CD4-positive, alpha-beta T cell (primary cell): Measurements from ENCODE around the gene AKT1. TPM values are rescaled to one million over a fixed set of nuclear protein-coding genes. Genes with fewer than 3 reads are reported as not detected.

ENCODE experiments used
- ATAC-seq: fragments of 200-7000 bp; cut with Tn5 transposase; one replicate; pipeline ENCODE4 v1.10.0; 2022; ENCODE audit warnings: mild to moderate bottlenecking; ENCODE audit not compliant: poor library complexity
- CTCF ChIA-PET: fragments of 350-600 bp; sonication (Branson Sonifier 250); formaldehyde crosslinking; loops from one replicate; lab custom pipeline; 2021; ENCODE audit warnings: antibody characterized with exemption, inconsistent platforms; lab: Charles Lee
- POLR2A ChIA-PET: fragments of 350-600 bp; sonication (Branson Sonifier 250); formaldehyde crosslinking; loops from one replicate; lab custom pipeline; 2021; ENCODE audit warnings: antibody characterized with exemption, inconsistent platforms; lab: Charles Lee
- DNase-seq, 14 experiments: peaks; one replicate each; pipeline ENCODE4 v3.0.0-alpha.2; 2013 to 2020; ENCODE audit warnings: mixed read lengths in 2 of 14
- H3K27ac ChIP-seq, 2 donors: one replicate each; pipeline versions ENCODE4 v1.5.1 to v1.7.0; 2013; ENCODE audit warnings: low read length in 2 of 2, low read depth in 1 of 2, mild to moderate bottlenecking in 1 of 2
- H3K27me3 ChIP-seq, 2 experiments: 1 replicate in 1 of 2; 2 replicates in 1 of 2; pipeline versions ENCODE4 v1.6.1 to v1.7.0; 2013; ENCODE audit warnings: low read length in 2 of 2, control low read depth in 1 of 2, mild to moderate bottlenecking in 1 of 2, moderate library complexity in 1 of 2; ENCODE audit not compliant: insufficient read depth in 2 of 2, control insufficient read depth in 1 of 2
- H3K36me3 ChIP-seq: one replicate; pipeline ENCODE4 v1.6.1; 2013; ENCODE audit warnings: low read length, control low read depth; ENCODE audit not compliant: insufficient read depth
- H3K4me1 ChIP-seq: one replicate; pipeline ENCODE4 v1.6.1; 2013; ENCODE audit warnings: low read length, control low read depth; ENCODE audit not compliant: insufficient read depth
- H3K4me3 ChIP-seq: one replicate; pipeline ENCODE4 v1.5.1; 2013; ENCODE audit warnings: mild to moderate bottlenecking, low read length, moderate library complexity
- H3K9me3 ChIP-seq, 2 experiments: 1 replicate in 1 of 2; 2 replicates in 1 of 2; pipeline versions ENCODE4 v1.6.1 to v1.7.0; 2013; ENCODE audit warnings: low read length in 2 of 2, mild to moderate bottlenecking in 2 of 2, control low read depth in 1 of 2, moderate library complexity in 1 of 2; ENCODE audit not compliant: control insufficient read depth in 1 of 2, insufficient read depth in 1 of 2
- H3K27ac Mint-ChIP-seq: one replicate; pipeline ENCODE4 v1.8.0; 2020; ENCODE audit warnings: mixed read lengths
- H3K27me3 Mint-ChIP-seq: one replicate; pipeline ENCODE4 v1.8.0; 2021; ENCODE audit warnings: mixed read lengths
- H3K36me3 Mint-ChIP-seq: one replicate; pipeline ENCODE4 v1.8.0; 2021; ENCODE audit warnings: low read depth, mixed read lengths
- H3K4me1 Mint-ChIP-seq: one replicate; pipeline ENCODE4 v1.8.0; 2021; ENCODE audit warnings: low read depth, mixed read lengths
- H3K4me3 Mint-ChIP-seq: one replicate; pipeline ENCODE4 v1.8.0; 2020; ENCODE audit warnings: mild to moderate bottlenecking, mixed read lengths
- H3K9me3 Mint-ChIP-seq: one replicate; pipeline ENCODE4 v1.8.0; 2020; ENCODE audit warnings: mixed read lengths
- intact Hi-C, 2 experiments: fragments of 100-400 bp; cut with DNase I in 1 of 2; cut with micrococcal nuclease in 1 of 2; formaldehyde crosslinking; loops; one replicate each; pipeline versions ENCODE4 v1.15.1 to v1.9.0; 2023 to 2025; cut with DNase I, micrococcal nuclease
- total RNA-seq, 174 experiments: library from RNA in 2 of 174; stranded (reverse) in 2 of 174; gene quantifications; one replicate each; pipeline ENCODE4 v1.2.3 and lab custom pipeline; 2021 to 2026
- TF ChIP-seq, protein P1 (sequence below): fragments of 200-600 bp; IDR thresholded peaks from one replicate; pipeline ENCODE4 v1.8.0; 2022; ENCODE audit warnings: antibody characterized with exemption, mild to moderate bottlenecking

The AKT1 gene
- total RNA-seq, 2 experiments from 2014 or later, result 58.8 to 66.5 TPM

DNA sequence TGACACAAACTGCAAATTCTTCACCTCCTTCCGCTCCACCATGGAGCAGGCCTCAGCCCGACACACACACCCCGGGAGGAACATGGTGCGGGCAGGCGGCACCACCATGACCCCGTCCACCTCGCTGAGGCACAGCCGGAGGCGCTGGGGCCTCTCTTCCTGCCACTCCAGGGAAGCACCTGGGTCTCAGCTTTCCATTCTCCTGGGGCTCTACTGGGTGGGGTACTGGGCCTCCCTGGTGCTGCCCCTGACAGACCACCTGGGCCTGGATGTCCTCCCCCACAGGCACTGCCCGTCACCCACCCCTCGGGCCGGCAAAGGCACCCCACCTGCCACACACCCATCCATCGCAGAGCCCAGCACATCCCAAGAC, 9.9 kb downstream of the AKT1 start:
- no peak overlapping the region for H3K4me3 Mint-ChIP-seq
- peaks cover 13% of the 10 kb centered on the region for H3K4me1 Mint-ChIP-seq
- no peaks in the 10 kb centered on the region for H3K27me3 ChIP-seq
- ATAC-seq (no peak), DNase-seq (no peak)
- peaks cover 5% of the 10 kb centered on the region for H3K36me3 Mint-ChIP-seq
- H3K27ac Mint-ChIP-seq, result no peak overlapping the region
- POLR2A ChIA-PET, result interaction anchor here (0.6 to 1.3 kb wide), 2 partner anchors 15 to 16 kb away, joined by 4 read pairs; partner anchors contain the start of gene ZBTB42
- peaks cover 31% of the 10 kb centered on the region for H3K36me3 ChIP-seq
- peaks cover 53% of the 10 kb centered on the region for H3K4me1 ChIP-seq
- no peak overlapping the region for H3K4me3 ChIP-seq
- CTCF ChIA-PET, result no interaction called here
- no peaks in the 10 kb centered on the region for H3K9me3 Mint-ChIP-seq
- no peak overlapping the region for H3K27ac ChIP-seq
- TF ChIP-seq, protein P1, sequence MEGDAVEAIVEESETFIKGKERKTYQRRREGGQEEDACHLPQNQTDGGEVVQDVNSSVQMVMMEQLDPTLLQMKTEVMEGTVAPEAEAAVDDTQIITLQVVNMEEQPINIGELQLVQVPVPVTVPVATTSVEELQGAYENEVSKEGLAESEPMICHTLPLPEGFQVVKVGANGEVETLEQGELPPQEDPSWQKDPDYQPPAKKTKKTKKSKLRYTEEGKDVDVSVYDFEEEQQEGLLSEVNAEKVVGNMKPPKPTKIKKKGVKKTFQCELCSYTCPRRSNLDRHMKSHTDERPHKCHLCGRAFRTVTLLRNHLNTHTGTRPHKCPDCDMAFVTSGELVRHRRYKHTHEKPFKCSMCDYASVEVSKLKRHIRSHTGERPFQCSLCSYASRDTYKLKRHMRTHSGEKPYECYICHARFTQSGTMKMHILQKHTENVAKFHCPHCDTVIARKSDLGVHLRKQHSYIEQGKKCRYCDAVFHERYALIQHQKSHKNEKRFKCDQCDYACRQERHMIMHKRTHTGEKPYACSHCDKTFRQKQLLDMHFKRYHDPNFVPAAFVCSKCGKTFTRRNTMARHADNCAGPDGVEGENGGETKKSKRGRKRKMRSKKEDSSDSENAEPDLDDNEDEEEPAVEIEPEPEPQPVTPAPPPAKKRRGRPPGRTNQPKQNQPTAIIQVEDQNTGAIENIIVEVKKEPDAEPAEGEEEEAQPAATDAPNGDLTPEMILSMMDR, result no peak
- H3K27me3 Mint-ChIP-seq, result no peaks in the 10 kb centered on the region
- H3K9me3 ChIP-seq, result no peaks in the 10 kb centered on the region
- intact Hi-C loops, result no loop called here

DNA sequence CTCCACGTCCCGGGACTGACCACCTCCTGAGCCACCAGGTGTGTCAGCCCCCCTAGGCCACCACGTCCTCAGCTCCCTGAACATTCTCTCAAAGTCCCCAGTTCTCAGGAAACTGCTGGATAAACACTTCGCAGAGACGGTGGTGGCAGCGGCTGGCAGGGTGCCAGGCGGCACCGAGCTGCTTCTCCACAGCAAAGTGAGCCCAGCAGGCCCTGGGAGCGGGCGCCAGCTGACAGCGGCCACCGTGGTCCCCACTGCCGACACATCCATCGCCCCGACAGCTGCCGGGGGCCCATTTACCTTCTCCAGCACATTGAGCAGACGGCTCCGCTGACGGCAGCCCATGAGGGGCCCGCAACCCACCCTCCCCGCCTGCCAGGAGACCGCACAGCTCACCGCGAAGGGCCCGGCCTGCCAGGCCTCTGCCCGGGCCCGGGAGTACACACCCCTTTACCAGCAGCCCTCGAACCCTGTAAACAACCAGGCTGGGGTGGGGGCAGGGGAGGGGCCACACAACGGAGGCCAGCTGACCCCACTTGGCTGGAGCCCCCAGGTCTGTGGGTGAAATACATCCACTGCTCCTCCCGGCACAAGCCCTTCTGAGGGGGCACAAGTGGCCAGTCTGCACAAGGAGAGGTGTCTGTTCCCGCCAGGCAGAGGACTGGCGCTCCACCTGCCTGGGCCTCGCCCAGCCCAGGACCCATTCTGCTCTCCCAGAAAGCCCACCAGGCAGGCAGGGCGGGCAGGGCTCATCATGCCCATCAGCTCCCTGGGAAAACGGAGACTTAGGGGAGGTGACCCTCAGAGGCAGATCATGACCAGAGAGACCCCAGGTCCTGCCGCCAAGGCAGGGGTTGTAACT, 10.5 kb downstream of the AKT1 start:
- CTCF ChIA-PET, result interaction anchor here (0.9 kb wide), 1 partner anchor 16 kb away, joined by 3 read pairs; no protein-coding TSS in a partner anchor
- H3K4me1 Mint-ChIP-seq, result peaks cover 13% of the 10 kb centered on the region
- no peaks in the 10 kb centered on the region for H3K27me3 ChIP-seq
- TF ChIP-seq, protein P1, result no peak
- DNase-seq (no peak), ATAC-seq (no peak)
- H3K27ac ChIP-seq, result no peak overlapping the region
- peaks cover 30% of the 10 kb centered on the region for H3K36me3 ChIP-seq
- no peaks in the 10 kb centered on the region for H3K9me3 Mint-ChIP-seq
- no peak overlapping the region for H3K4me3 Mint-ChIP-seq
- H3K4me1 ChIP-seq, result peaks cover 50% of the 10 kb centered on the region
- peaks cover 5% of the 10 kb centered on the region for H3K36me3 Mint-ChIP-seq
- no peaks in the 10 kb centered on the region for H3K27me3 Mint-ChIP-seq
- H3K4me3 ChIP-seq, result no peak overlapping the region
- H3K9me3 ChIP-seq, result no peaks in the 10 kb centered on the region
- POLR2A ChIA-PET, result interaction anchor here (0.6 to 1.3 kb wide), 2 partner anchors 15 to 16 kb away, joined by 4 read pairs; partner anchors contain the start of gene ZBTB42
- no peak overlapping the region for H3K27ac Mint-ChIP-seq
- intact Hi-C loops, result no loop called here

DNA sequence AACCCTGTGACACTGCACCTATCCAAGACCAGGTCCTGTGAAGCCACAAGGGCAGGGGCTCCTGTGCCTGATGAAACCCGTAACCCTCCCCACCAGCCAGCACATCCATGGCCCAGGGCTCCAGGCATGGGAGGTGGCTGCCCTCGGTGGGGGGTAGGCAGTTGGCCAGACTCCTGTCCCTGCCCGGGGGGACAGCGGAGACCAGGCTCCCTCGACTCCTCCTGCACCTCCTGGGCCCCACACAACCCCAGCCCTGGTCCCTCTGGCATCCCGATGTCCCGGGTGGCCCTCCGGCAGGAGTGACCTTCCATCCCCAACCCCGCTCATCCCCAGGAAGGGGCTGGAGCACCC, 11.4 kb downstream of the AKT1 start:
- Histone ChIP-seq H3K9me3 (no peaks in the 10 kb centered on the region), H3K36me3 (peaks cover 30% of the 10 kb centered on the region), H3K4me3 (no peak overlapping the region), H3K27ac (no peak overlapping the region), H3K27me3 (no peaks in the 10 kb centered on the region), H3K4me1 (peaks cover 45% of the 10 kb centered on the region)
- Mint-ChIP-seq H3K27ac (no peak overlapping the region), H3K4me1 (peaks cover 6% of the 10 kb centered on the region), H3K4me3 (no peak overlapping the region), H3K36me3 (no peaks in the 10 kb centered on the region), H3K9me3 (no peaks in the 10 kb centered on the region), H3K27me3 (no peaks in the 10 kb centered on the region)
- POLR2A ChIA-PET, result no interaction called here
- CTCF ChIA-PET, result no interaction called here
- intact Hi-C loops, result no loop called here
- DNase-seq, result no peak
- TF ChIP-seq, protein P1, result no peak
- no peak for ATAC-seq
